Skeletal muscle tissue (tissue), 4 donors: ENCODE results near the gene PRR27. TPM values are rescaled to one million over a fixed set of nuclear protein-coding genes. Genes with fewer than 3 reads are reported as not detected.
"Not testable (repeated sequence)": the region's sequence is repeated elsewhere in the genome, so short reads cannot be mapped to it uniquely, and the experiment has no call there.

Experiments
- H3K27ac ChIP-seq: one replicate; pipeline ENCODE4 v1.7.0; 2013; ENCODE audit warnings: mild to moderate bottlenecking, low read depth, low read length, inconsistent platforms
- H3K27me3 ChIP-seq, 3 donors: one replicate each; pipeline ENCODE4 v1.7.0; 2013; ENCODE audit warnings: low read length in 3 of 3; ENCODE audit not compliant: control insufficient read depth in 3 of 3, insufficient read depth in 3 of 3
- H3K36me3 ChIP-seq, 3 donors: one replicate each; pipeline ENCODE4 v1.7.0; 2013; ENCODE audit warnings: low read length in 3 of 3; ENCODE audit not compliant: control insufficient read depth in 3 of 3, insufficient read depth in 3 of 3
- H3K4me1 ChIP-seq, 3 donors: one replicate each; pipeline ENCODE4 v1.7.0; 2013; ENCODE audit warnings: low read length in 3 of 3, mild to moderate bottlenecking in 3 of 3; ENCODE audit not compliant: control insufficient read depth in 3 of 3, insufficient read depth in 3 of 3
- H3K4me3 ChIP-seq, 3 donors: one replicate each; pipeline ENCODE4 v1.7.0; 2013; ENCODE audit warnings: low read length in 3 of 3
- H3K9ac ChIP-seq, 3 donors: one replicate each; pipeline ENCODE4 v1.7.0; 2013; ENCODE audit warnings: low read length in 3 of 3, mild to moderate bottlenecking in 3 of 3, moderate library complexity in 2 of 3, low read depth in 1 of 3
- H3K9me3 ChIP-seq, 3 donors: one replicate each; pipeline ENCODE4 v1.7.0; 2013; ENCODE audit warnings: low read length in 3 of 3; ENCODE audit not compliant: control insufficient read depth in 3 of 3
- total RNA-seq: library from RNA; depleted of rRNA; stranded (reverse); fragments of >200 nt; gene quantifications from one replicate; pipeline ENCODE4 v1.2.3, GENCODE V29; 2014
- donor health status: Osteomylitis.

Gene PRR27
- total RNA-seq, 1 donor from 2014 or later = not detected

- Histone ChIP-seq H3K4me1 (no peaks in the 10 kb centered on the region), H3K4me3 (no peak within 1 kb of the TSS), H3K27ac (no peak within 1 kb of the TSS), H3K36me3 (no peaks in the 10 kb centered on the region), H3K9ac (no peak within 1 kb of the TSS), H3K9me3 (no peaks in the 10 kb centered on the region), H3K27me3 (no peaks in the 10 kb centered on the region)
Measured at GRCh38 chr4:70195425-70195824, 41.4 kb downstream of the PRR27 start, which contains the start of gene ODAM. Gene ODAM, plus strand, starts transcription at chr4:70195725. Its CDS starts 819 bp downstream, at chr4:70196544.

- Histone ChIP-seq H3K4me1 (no peaks in the 10 kb centered on the region), H3K27me3 (no peaks in the 10 kb centered on the region), H3K27ac (no peak overlapping the region), H3K4me3 (no peak overlapping the region), H3K9me3 (no peaks in the 10 kb centered on the region), H3K36me3 (no peaks in the 10 kb centered on the region), H3K9ac (no peak overlapping the region)
Measured at GRCh38 chr4:70196857-70197256, 42.8 kb downstream of the PRR27 start.

- Histone ChIP-seq H3K4me3 (no peak overlapping the region), H3K9me3 (no peaks in the 10 kb centered on the region), H3K9ac (no peak overlapping the region), H3K27me3 (no peaks in the 10 kb centered on the region), H3K36me3 (no peaks in the 10 kb centered on the region), H3K27ac (no peak overlapping the region), H3K4me1 (no peaks in the 10 kb centered on the region)
Measured at GRCh38 chr4:70197842-70198241, 43.8 kb downstream of the PRR27 start.

GRCh38 chr4:70203601-70204000 is 49.6 kb downstream of the PRR27 start:
- H3K27me3 ChIP-seq = no peaks in the 10 kb centered on the region
- H3K36me3 ChIP-seq = no peaks in the 10 kb centered on the region
- no peak overlapping the region for H3K4me3 ChIP-seq
- no peaks in the 10 kb centered on the region for H3K4me1 ChIP-seq
- no peaks in the 10 kb centered on the region for H3K9me3 ChIP-seq
- no peak overlapping the region for H3K27ac ChIP-seq
- no peak overlapping the region for H3K9ac ChIP-seq

- not testable (repeated sequence) for H3K27ac ChIP-seq, H3K36me3 ChIP-seq, H3K4me1 ChIP-seq, H3K4me3 ChIP-seq, H3K27me3 ChIP-seq, H3K9ac ChIP-seq, H3K9me3 ChIP-seq
Measured at GRCh38 chr4:70212752-70213151, 58.7 kb downstream of the PRR27 start.

Other genes starting within 250 kb of the PRR27 start
- gene CSN1S1, start 223.2 kb upstream of the PRR27 start, total RNA-seq = not detected
- not detected for gene CSN2, start 188.5 kb upstream of the PRR27 start, total RNA-seq
- not detected for gene STATH, start 158.3 kb upstream of the PRR27 start, total RNA-seq
- not detected for gene HTN3, start 125.8 kb upstream of the PRR27 start, total RNA-seq
- not detected for gene HTN1, start 103.8 kb upstream of the PRR27 start, total RNA-seq
- not detected for gene ODAM, start 41.5 kb downstream of the PRR27 start, total RNA-seq
- not detected for gene FDCSP, start 71.9 kb downstream of the PRR27 start, total RNA-seq
- not detected for gene CSN3, start 88.4 kb downstream of the PRR27 start, total RNA-seq
- gene CABS1, start 180.7 kb downstream of the PRR27 start, total RNA-seq = not detected
- gene SMR3A, start 206.5 kb downstream of the PRR27 start, total RNA-seq = not detected
- gene SMR3B, start 228.9 kb downstream of the PRR27 start, total RNA-seq = not detected
- not detected for gene OPRPN, start 243.7 kb downstream of the PRR27 start, total RNA-seq